Sigmoid colon (tissue), 7 donors: Measurements from ENCODE around the gene LHFPL2. TPM values are rescaled to one million over a fixed set of nuclear protein-coding genes. Genes with fewer than 3 reads are reported as not detected.
"Not testable (repeated sequence)": the region's sequence is repeated elsewhere in the genome, so short reads cannot be mapped to it uniquely, and the experiment has no call there.

Source experiments
- DNase-seq: peaks from one replicate; pipeline ENCODE4 v3.0.0-alpha.2; 2019
- H3K27ac ChIP-seq, 4 donors: fragments of 200-600 bp; sonication (generic); one replicate each; pipeline ENCODE4 v1.5.1; 2016 to 2019; ENCODE audit warnings: mild to moderate bottlenecking in 1 of 4
- H3K27me3 ChIP-seq, 3 donors: fragments of 200-600 bp; sonication (generic); one replicate each; pipeline ENCODE4 v1.5.1; 2019; ENCODE audit warnings: mild to moderate bottlenecking in 1 of 3
- H3K36me3 ChIP-seq, 4 donors: fragments of 200-600 bp; sonication (generic); one replicate each; pipeline ENCODE4 v1.5.1; 2016 to 2019
- H3K4me1 ChIP-seq, 4 donors: fragments of 200-600 bp; sonication (generic); one replicate each; pipeline ENCODE4 v1.5.1; 2017 to 2019
- H3K4me3 ChIP-seq, 4 donors: fragments of 200-600 bp; sonication (generic); one replicate each; pipeline ENCODE4 v1.5.1; 2017 to 2019; ENCODE audit warnings: mild to moderate bottlenecking in 2 of 4, moderate library complexity in 1 of 4
- H3K9me3 ChIP-seq, 4 donors: fragments of 200-600 bp in 3 of 4; sonication (generic) in 3 of 4; one replicate each; pipeline versions ENCODE4 v1.5.1 to v1.6.1; 2013 to 2019
- CTCF ChIP-seq, 4 experiments: fragments of 450-650 bp in 3 of 4; fragments of 200-600 bp in 1 of 4; IDR thresholded peaks; one replicate each; pipeline ENCODE4 v1.5.1; 2016 to 2019; ENCODE audit warnings: antibody characterized with exemption in 4 of 4, mild to moderate bottlenecking in 3 of 4, moderate library complexity in 2 of 4
- EP300 ChIP-seq, 4 donors: sonication (generic); formaldehyde crosslinking; IDR thresholded peaks; one replicate each; pipeline ENCODE4 v1.6.1; 2017; ENCODE audit warnings: antibody characterized with exemption in 4 of 4
- POLR2A ChIP-seq, 2 donors: fragments of 450-650 bp; IDR thresholded peaks; one replicate each; pipeline ENCODE4 v1.6.1; 2016; ENCODE audit warnings: antibody characterized with exemption in 2 of 2, mild to moderate bottlenecking in 2 of 2, moderate library complexity in 2 of 2
- POLR2AphosphoS5 ChIP-seq, 4 donors: sonication (generic); formaldehyde crosslinking; IDR thresholded peaks; one replicate each; pipeline ENCODE4 v1.6.1; 2017; ENCODE audit warnings: antibody characterized with exemption in 4 of 4
- WGBS, 2 donors: extraction: QIAGEN DNeasy Blood & Tissue Kit; methylation state at CpG; one replicate each; pipeline ENCODE4 v1.1.7; 2013; 5-methylcytosine and 5-hydroxymethylcytosine counted together
- intact Hi-C: fragments of 100-400 bp; cut with DNase I; formaldehyde crosslinking; loops from one replicate; pipeline ENCODE4 v1.15.1; 2023
- polyA plus RNA-seq, 3 donors: library from polyadenylated mRNA; stranded (reverse); fragments of 200-250 nt; gene quantifications; one replicate each; pipeline ENCODE4 v1.2.3, GENCODE V29; 2013
- total RNA-seq, 4 donors: library from RNA; depleted of rRNA; stranded (reverse); fragments of >200 nt; gene quantifications; one replicate each; pipeline ENCODE4 v1.1.0, GENCODE V29; 2016
- donor health status: healthy with polysubstance abuse.
- donor health status: Bipolar disorder and iron deficiency.
- donor health status: healthy.

LHFPL2 gene
- total and polyA plus RNA-seq, 7 donors, result 10.8 to 34.9 (median 21.4) TPM

- 94 to 96% methylated on average over 3 of the region's 3 CpGs for WGBS, 2 donors
- peaks cover 0 to 53% (median 46%) of the 10 kb centered on the region in 4 donors for H3K4me1 ChIP-seq
- intact Hi-C loops, result no loop called here
- no peaks in the 10 kb centered on the region for H3K27me3 ChIP-seq
- H3K36me3 ChIP-seq, result peaks cover 0 to 3% (median 0%) of the 10 kb centered on the region in 4 donors
- TF ChIP-seq POLR2A (IDR thresholded peaks at IDR 0.05) (no peak), POLR2AphosphoS5 (IDR thresholded peaks at IDR 0.05) (no peak), EP300 (IDR thresholded peaks at IDR 0.05) (no peak), CTCF (IDR thresholded peaks at IDR 0.05) (no peak)
- H3K9me3 ChIP-seq, result no peaks in the 10 kb centered on the region
- peak overlapping the region in 2 of 4 donors; percentile 0 to 28 for H3K27ac ChIP-seq
- DNase-seq, result no peak
- H3K4me3 ChIP-seq, result no peak overlapping the region
Measured at GRCh38 chr5:78622302-78622971, 26.1 kb downstream of the LHFPL2 start.

GRCh38 chr5:78621291-78621738, 27.3 kb downstream of the LHFPL2 start:
- no peak for DNase-seq
- no peaks in the 10 kb centered on the region for H3K9me3 ChIP-seq
- H3K36me3 ChIP-seq, result peaks cover 0 to 3% (median 0%) of the 10 kb centered on the region in 4 donors
- peaks cover 0 to 42% (median 35%) of the 10 kb centered on the region in 4 donors for H3K4me1 ChIP-seq
- H3K27ac ChIP-seq, result peak overlapping the region in 1 of 4 donors; percentile 28
- 31 to 34% methylated on average over 3 of the region's 3 CpGs for WGBS, 2 donors
- intact Hi-C loops, result no loop called here
- TF ChIP-seq POLR2AphosphoS5 (IDR thresholded peaks at IDR 0.05) (no peak), EP300 (IDR thresholded peaks at IDR 0.05) (no peak), POLR2A (IDR thresholded peaks at IDR 0.05) (no peak), CTCF (IDR thresholded peaks at IDR 0.05) (no peak)
- H3K27me3 ChIP-seq, result no peaks in the 10 kb centered on the region
- H3K4me3 ChIP-seq, result no peak overlapping the region

- intact Hi-C loops, DNase-seq, H3K27ac ChIP-seq, H3K27me3 ChIP-seq, H3K4me3 ChIP-seq, H3K9me3 ChIP-seq, H3K36me3 ChIP-seq: not testable (repeated sequence)
- WGBS, 2 donors, result 97 to 99% methylated on average over 4 of the region's 4 CpGs
- H3K4me1 ChIP-seq, result peaks cover 0 to 37% (median 26%) of the 10 kb centered on the region in 4 donors
Measured at GRCh38 chr5:78620119-78620518, 28.5 kb downstream of the LHFPL2 start.

- Histone ChIP-seq H3K4me1 (peaks cover 0 to 37% (median 23%) of the 10 kb centered on the region in 4 donors), H3K27ac (no peak overlapping the region), H3K36me3 (peaks cover 0 to 3% (median 0%) of the 10 kb centered on the region in 4 donors), H3K4me3 (no peak overlapping the region), H3K9me3 (no peaks in the 10 kb centered on the region), H3K27me3 (no peaks in the 10 kb centered on the region)
- WGBS, 2 donors, result 98 to 99% methylated on average over 10 of the region's 10 CpGs
- intact Hi-C loops, result no loop called here
- no peak for TF ChIP-seq POLR2AphosphoS5 (IDR thresholded peaks at IDR 0.05)
- TF ChIP-seq CTCF (IDR thresholded peaks at IDR 0.05), result no peak
- no peak for TF ChIP-seq POLR2A (IDR thresholded peaks at IDR 0.05)
- TF ChIP-seq EP300 (IDR thresholded peaks at IDR 0.05), result no peak
- DNase-seq, result no peak
Measured at GRCh38 chr5:78618303-78618702, 30.3 kb downstream of the LHFPL2 start.

- H3K4me1 ChIP-seq, result peaks cover 0 to 49% (median 42%) of the 10 kb centered on the region in 4 donors
- no peak overlapping the region for H3K27ac ChIP-seq
- intact Hi-C loops, result no loop called here
- no peaks in the 10 kb centered on the region for H3K9me3 ChIP-seq
- no peak overlapping the region for H3K4me3 ChIP-seq
- no peak for DNase-seq
- H3K36me3 ChIP-seq, result peaks cover 0 to 3% (median 0%) of the 10 kb centered on the region in 4 donors
- TF ChIP-seq POLR2AphosphoS5 (IDR thresholded peaks at IDR 0.05) (no peak), CTCF (IDR thresholded peaks at IDR 0.05) (no peak), POLR2A (IDR thresholded peaks at IDR 0.05) (no peak), EP300 (IDR thresholded peaks at IDR 0.05) (no peak)
- no peaks in the 10 kb centered on the region for H3K27me3 ChIP-seq
- WGBS, 2 donors, result 67 to 80% methylated on average over 1 of the region's 1 CpG
Measured at GRCh38 chr5:78615697-78616096, 32.9 kb downstream of the LHFPL2 start.
